K562 (cell line): ENCODE results near the gene ACO2. TPM values are rescaled to one million over a fixed set of nuclear protein-coding genes. Genes with fewer than 3 reads are reported as not detected.
A peak's percentile ranks its signal among the peaks of the same experiment; 100 is the strongest.

Experiments used
- ATAC-seq: fragments of 200-7000 bp; cut with Tn5 transposase; 3 replicates; pipeline ENCODE4 v1.9.1; 2020; ENCODE audit warnings: moderate library complexity
- BruUV-seq: library from RNA; stranded (reverse); fragments of 400-500 nt; replicated peaks from 2 replicates; lab custom pipeline; 2021; lab: Mats Ljungman, UMichigan
- CTCF ChIA-PET: fragments of 300-600 bp; formaldehyde crosslinking; extraction: SDS; loops from one replicate; lab custom pipeline; 2021; ENCODE audit warnings: low intra/inter-chr PET ratio; lab: Yijun Ruan, JAX
- POLR2A ChIA-PET: fragments of 300-600, 350-650 bp; sonication (Branson Sonifier 250); formaldehyde crosslinking; extraction: SDS; loops from one replicate; lab custom pipeline; 2021; ENCODE audit warnings: antibody characterized with exemption, inconsistent platforms; lab: Yijun Ruan, JAX
- DNase-seq, 4 experiments: peaks; one replicate each; pipeline versions ENCODE4 v3.0.0 to v3.0.0-alpha.2; 2011 to 2018; ENCODE audit warnings: low spot score in 3 of 4, mixed read lengths in 3 of 4; ENCODE audit errors: extremely low read depth in 1 of 4
- FAIRE-seq: peaks from 2 replicates; lab custom pipeline; 2011; peaks lifted over from hg19 to GRCh38; lab: Jason Lieb, UNC
- H2AFZ ChIP-seq: 2 replicates; pipeline ENCODE4 v1.6.0; 2011; ENCODE audit warnings: low read depth, low read length, control low read depth, inconsistent platforms
- H3K27ac ChIP-seq: fragments of 200-600 bp; 3 replicates; pipeline ENCODE4 v1.8.0; 2011; ENCODE audit warnings: low read depth, mild to moderate bottlenecking, control low read depth, inconsistent platforms, low read length, moderate library complexity, mixed read lengths; ENCODE audit errors: extremely low read depth
- H3K27me3 ChIP-seq, 2 experiments: fragments of 300-600 bp in 1 of 2; 2 replicates in 1 of 2; 3 replicates in 1 of 2; pipeline versions ENCODE4 v1.6.0 to v1.8.0; 2011; ENCODE audit warnings: inconsistent platforms in 2 of 2, low read length in 2 of 2, mild to moderate bottlenecking in 1 of 2, mixed read lengths in 1 of 2, moderate library complexity in 1 of 2; ENCODE audit not compliant: control insufficient read depth in 2 of 2, insufficient read depth in 2 of 2
- H3K36me3 ChIP-seq: fragments of 300-600 bp; 3 replicates; pipeline ENCODE4 v1.8.0; 2011; ENCODE audit warnings: mild to moderate bottlenecking, low read length, inconsistent platforms; ENCODE audit not compliant: control insufficient read depth, insufficient read depth
- H3K4me1 ChIP-seq, 2 experiments: fragments of 200-600 bp in 1 of 2; replicated peaks in 1 of 2; 2 replicates in 1 of 2; 3 replicates in 1 of 2; pipeline versions ENCODE4 v1.5.1 to v1.8.0; 2011; ENCODE audit warnings: inconsistent platforms in 2 of 2, low read length in 2 of 2, mild to moderate bottlenecking in 1 of 2, mixed read lengths in 1 of 2, moderate library complexity in 1 of 2; ENCODE audit not compliant: control insufficient read depth in 2 of 2, insufficient read depth in 2 of 2
- H3K4me2 ChIP-seq: 2 replicates; pipeline ENCODE4 v1.6.1; 2011; ENCODE audit warnings: low read length, control low read depth, inconsistent platforms, mixed read lengths; ENCODE audit not compliant: insufficient read depth
- H3K4me3 ChIP-seq: fragments of 200-600 bp; sonication (generic), shearing (Covaris generic); 2 replicates; pipeline ENCODE4 v1.5.1; 2016; ENCODE audit warnings: control low read depth, inconsistent platforms
- H3K79me2 ChIP-seq: fragments of 200-600 bp; 3 replicates; pipeline ENCODE4 v1.8.0; 2011; ENCODE audit warnings: low read length, inconsistent platforms; ENCODE audit not compliant: control insufficient read depth, insufficient read depth
- H3K9ac ChIP-seq, 2 experiments: 2 replicates each; pipeline versions ENCODE4 v1.6.0 to v1.6.1; 2011; ENCODE audit warnings: low read depth in 2 of 2, low read length in 2 of 2, control low read depth in 1 of 2, inconsistent platforms in 1 of 2, mild to moderate bottlenecking in 1 of 2, mixed read lengths in 1 of 2; ENCODE audit not compliant: insufficient read depth in 1 of 2
- H3K9me1 ChIP-seq: one replicate; pipeline ENCODE4 v1.6.0; 2011; ENCODE audit warnings: inconsistent platforms, mild to moderate bottlenecking, low read length, moderate library complexity; ENCODE audit not compliant: control insufficient read depth, insufficient read depth
- H3K9me3 ChIP-seq: replicated peaks from 2 replicates; pipeline ENCODE4 v1.5.1; 2011; ENCODE audit warnings: low read depth, low read length, inconsistent platforms; ENCODE audit not compliant: control insufficient read depth, insufficient read depth
- H4K20me1 ChIP-seq: replicated peaks from 2 replicates; pipeline ENCODE4 v1.6.1; 2011; ENCODE audit warnings: low read length, inconsistent platforms, mixed read lengths; ENCODE audit not compliant: control insufficient read depth, insufficient read depth
- CBFA2T2 ChIP-seq: fragments of 450-650 bp; conservative IDR thresholded peaks from 2 replicates; pipeline ENCODE4 v1.6.1; 2017; ENCODE audit warnings: mild to moderate bottlenecking
- CBX5 ChIP-seq: IDR thresholded peaks from 2 replicates; pipeline ENCODE4 v1.6.1; 2014; ENCODE audit warnings: low read depth, borderline replicate concordance
- CCNT2 ChIP-seq: IDR thresholded peaks from 2 replicates; pipeline ENCODE4 v1.6.1; 2011; ENCODE audit warnings: borderline replicate concordance, low read depth, mild to moderate bottlenecking, moderate library complexity, mixed read lengths, low read length; ENCODE audit not compliant: insufficient read length; ENCODE audit errors: extremely low read depth
- ETV5 ChIP-seq: sonication (generic); formaldehyde crosslinking; IDR thresholded peaks from 2 replicates; pipeline ENCODE4 v1.4.0; 2020; ENCODE audit warnings: low read depth, mild to moderate bottlenecking, missing genetic modification reagents
- FOXO4 ChIP-seq: fragments of 450-650 bp; formaldehyde crosslinking; IDR thresholded peaks from 2 replicates; pipeline ENCODE4 v1.4.0; 2020; ENCODE audit warnings: mild to moderate bottlenecking, moderate library complexity
- HDAC3 ChIP-seq: fragments of 450-650 bp; IDR thresholded peaks from 2 replicates; pipeline ENCODE4 v1.6.1; 2018; ENCODE audit warnings: borderline replicate concordance, mild to moderate bottlenecking, moderate library complexity; ENCODE audit not compliant: partially characterized antibody
- NFE2L1 ChIP-seq: fragments of 450-650 bp; IDR thresholded peaks from 2 replicates; pipeline ENCODE4 v1.6.1; 2016; ENCODE audit warnings: missing genetic modification characterization, low read depth, mild to moderate bottlenecking, missing compliant biosample characterization, moderate library complexity, borderline replicate concordance
- OTX1 ChIP-seq: fragments of 450-650 bp; formaldehyde crosslinking; IDR thresholded peaks from 2 replicates; pipeline ENCODE4 v1.4.0; 2022; ENCODE audit warnings: mild to moderate bottlenecking
- SMARCE1 ChIP-seq: fragments of 450-650 bp; IDR thresholded peaks from 2 replicates; pipeline ENCODE4 v1.7.1; 2016; ENCODE audit warnings: mild to moderate bottlenecking
- SPI1 ChIP-seq: IDR thresholded peaks from 2 replicates; pipeline ENCODE4 v1.6.1; 2011; ENCODE audit warnings: low read depth, low read length, control low read depth, borderline replicate concordance
- STAT5B ChIP-seq: fragments of 250-450 bp; sonication (Bioruptor Pico); IDR thresholded peaks from 2 replicates; pipeline ENCODE4 v1.8.0; 2021; ENCODE audit warnings: mild to moderate bottlenecking, inconsistent platforms
- WGBS: fragments of 100-300 bp; shearing (Covaris generic); methylation state at CpG from one replicate; pipeline ENCODE4 v1.1.6; 2016; ENCODE audit warnings: low coverage, mixed read lengths; ENCODE audit not compliant: insufficient coverage; ENCODE audit errors: missing lambda C conversion rate; 5-methylcytosine and 5-hydroxymethylcytosine counted together
- in situ Hi-C: fragments of 300-500 bp; cut with MboI; formaldehyde crosslinking; loops from 4 replicates; pipeline ENCODE4 v1.15.0; 2018; ENCODE audit warnings: inconsistent platforms, mixed read lengths
- intact Hi-C: fragments of 100-400 bp; cut with micrococcal nuclease; formaldehyde crosslinking; loops from 2 replicates; pipeline ENCODE4 v1.14.2; 2022
- polyA plus RNA-seq, 8 experiments: library from polyadenylated mRNA; depleted of rRNA in 4 of 8; stranded (reverse) in 5 of 8; unstranded in 3 of 8; fragments of >200 nt; fragmentation: Nextera tagmentation in 2 of 8; fragmentation: Illumina TruSeq in 1 of 8; extraction: Ambion mirVana in 2 of 8; extraction: Trizol in 1 of 8; gene quantifications; 2 replicates each; pipeline versions ENCODE4 v1.2.1 to v1.2.3, GENCODE V29; 2011 to 2014; ENCODE audit warnings: inconsistent platforms in 1 of 8, missing spikeins in 1 of 8
- total RNA-seq, 7 experiments: library from RNA; depleted of rRNA in 6 of 7; stranded (reverse); fragments of >200 nt in 6 of 7; fragmentation: Illumina TruSeq in 2 of 7; extraction: Trizol in 2 of 7; gene quantifications; 2 replicates each; pipeline versions ENCODE4 v1.2.1 to v1.2.3, GENCODE V29; 2011 to 2021; ENCODE audit warnings: low replicate concordance in 1 of 7
- TF ChIP-seq, protein P1 (sequence below): fragments of 450-650 bp; formaldehyde crosslinking; IDR thresholded peaks from 2 replicates; pipeline ENCODE4 v1.4.0; 2020; ENCODE audit warnings: mild to moderate bottlenecking, mixed read lengths

ACO2 gene
- total and polyA plus RNA-seq, 9 of the 15 experiments (the other 6 are each of a cell fraction or from before 2014, with no cell fraction given): 16.2 to 119 (median 43.2) TPM

DNA sequence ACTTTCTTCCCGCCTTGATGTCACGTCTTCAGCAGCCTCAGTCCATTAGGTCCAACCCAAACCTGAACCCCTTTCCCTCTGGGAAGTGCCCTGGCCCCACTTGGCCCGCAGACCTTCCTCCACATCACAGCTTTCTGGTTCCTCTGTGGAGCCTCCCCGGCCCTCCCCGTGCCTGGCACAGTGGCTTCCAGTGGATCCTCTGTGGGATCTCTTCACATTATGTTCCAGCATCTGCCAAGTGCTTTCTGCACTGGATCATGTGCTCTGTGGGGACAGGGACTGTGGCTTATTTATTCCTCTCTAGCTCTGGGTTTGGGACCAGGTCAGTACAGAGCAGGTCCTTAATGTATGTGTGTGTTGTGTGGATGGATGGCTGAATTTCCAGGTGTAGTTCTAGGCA is 44.5 kb downstream of the ACO2 start:
- CTCF ChIA-PET: no interaction called here
- TF ChIP-seq CCNT2 (no peak), OTX1 (CRISPR knock-in tag) (no peak), SMARCE1 (no peak), NFE2L1 (tag) (no peak), HDAC3 (no peak), STAT5B (CRISPR knock-in tag) (no peak), CBX5 (no peak), ETV5 (CRISPR knock-in tag) (no peak), FOXO4 (CRISPR knock-in tag) (no peak), CBFA2T2 (no peak), SPI1 (no peak)
- TF ChIP-seq, protein P1, sequence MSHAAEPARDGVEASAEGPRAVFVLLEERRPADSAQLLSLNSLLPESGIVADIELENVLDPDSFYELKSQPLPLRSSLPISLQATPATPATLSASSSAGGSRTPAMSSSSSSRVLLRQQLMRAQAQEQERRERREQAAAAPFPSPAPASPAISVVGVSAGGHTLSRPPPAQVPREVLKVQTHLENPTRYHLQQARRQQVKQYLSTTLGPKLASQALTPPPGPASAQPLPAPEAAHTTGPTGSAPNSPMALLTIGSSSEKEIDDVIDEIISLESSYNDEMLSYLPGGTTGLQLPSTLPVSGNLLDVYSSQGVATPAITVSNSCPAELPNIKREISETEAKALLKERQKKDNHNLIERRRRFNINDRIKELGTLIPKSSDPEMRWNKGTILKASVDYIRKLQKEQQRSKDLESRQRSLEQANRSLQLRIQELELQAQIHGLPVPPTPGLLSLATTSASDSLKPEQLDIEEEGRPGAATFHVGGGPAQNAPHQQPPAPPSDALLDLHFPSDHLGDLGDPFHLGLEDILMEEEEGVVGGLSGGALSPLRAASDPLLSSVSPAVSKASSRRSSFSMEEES: no peak
- in situ Hi-C loops (no loop called here), intact Hi-C loops (loop anchor here (5.0 kb wide), 1 partner anchor 46 kb away; the partner anchor contains the start of genes ACO2 and PHF5A)
- no TSS peak for BruUV-seq
- peak overlapping the region; percentile 65; the same call in 2 of the 3 replicates for H3K27ac ChIP-seq
- H2AFZ ChIP-seq: no peak overlapping the region
- peaks cover 17 to 28% of the 10 kb centered on the region in 2 experiments for H3K4me1 ChIP-seq
- H4K20me1 ChIP-seq: no peaks in the 10 kb centered on the region
- peaks cover 88% of the 10 kb centered on the region for H3K36me3 ChIP-seq
- H3K9ac ChIP-seq: peak overlapping the region; percentile 19 to 63; a peak in 2 of 4 replicates
- no peaks in the 10 kb centered on the region for H3K27me3 ChIP-seq
- 80% methylated on average over 5 of the region's 5 CpGs for WGBS
- no peak overlapping the region for H3K4me3 ChIP-seq
- no peaks in the 10 kb centered on the region for H3K9me1 ChIP-seq
- peaks cover 13% of the 10 kb centered on the region for H3K79me2 ChIP-seq
- H3K9me3 ChIP-seq: no peaks in the 10 kb centered on the region
- ATAC-seq: no peak
- POLR2A ChIA-PET: no interaction called here
- no peak for DNase-seq
- no peak for FAIRE-seq
- H3K4me2 ChIP-seq: peak overlapping the region; percentile 61; the same call in 1 of the 2 replicates
